H9 (cell line): ENCODE measurements around the gene CSAG1. TPM values are rescaled to one million over a fixed set of nuclear protein-coding genes. Genes with fewer than 3 reads are reported as not detected.
"Not testable (repeated sequence)": the region's sequence is repeated elsewhere in the genome, so short reads cannot be mapped to it uniquely, and the experiment has no call there.

Source experiments
- DNase-seq: peaks from one replicate; pipeline ENCODE4 v3.0.0-alpha.2; 2017
- H2AFZ ChIP-seq: one replicate; pipeline ENCODE4 v1.6.1; 2013; ENCODE audit warnings: mild to moderate bottlenecking, low read length, control low read depth, moderate library complexity
- H2AK5ac ChIP-seq: 2 replicates; pipeline ENCODE4 v1.6.1; 2013; ENCODE audit warnings: low read length, control low read depth, mixed read lengths; ENCODE audit not compliant: insufficient read length
- H2BK120ac ChIP-seq: one replicate; pipeline ENCODE4 v1.6.1; 2013; ENCODE audit warnings: low read depth, mild to moderate bottlenecking, low read length, control low read depth, inconsistent platforms; ENCODE audit not compliant: poor library complexity, severe bottlenecking
- H2BK12ac ChIP-seq: 2 replicates; pipeline ENCODE4 v1.6.1; 2013; ENCODE audit warnings: low read length, control low read depth, mixed read lengths, low read depth; ENCODE audit not compliant: insufficient read length
- H2BK15ac ChIP-seq: 2 replicates; pipeline ENCODE4 v1.6.1; 2013; ENCODE audit warnings: low read depth, low read length, control low read depth
- H2BK20ac ChIP-seq: one replicate; pipeline ENCODE4 v1.6.1; 2013; ENCODE audit warnings: low read depth, mild to moderate bottlenecking, low read length, control low read depth, inconsistent platforms; ENCODE audit not compliant: poor library complexity, severe bottlenecking
- H2BK5ac ChIP-seq: 2 replicates; pipeline ENCODE4 v1.6.1; 2013; ENCODE audit warnings: low read length, control low read depth, mixed read lengths; ENCODE audit not compliant: insufficient read length
- H3K14ac ChIP-seq: 2 replicates; pipeline ENCODE4 v1.6.1; 2013; ENCODE audit warnings: low read length, control low read depth; ENCODE audit not compliant: insufficient read depth
- H3K18ac ChIP-seq: 2 replicates; pipeline ENCODE4 v1.6.1; 2013; ENCODE audit warnings: low read depth, mild to moderate bottlenecking, mixed read lengths, low read length, control low read depth; ENCODE audit not compliant: insufficient read length
- H3K23ac ChIP-seq: 2 replicates; pipeline ENCODE4 v1.6.1; 2013; ENCODE audit warnings: low read length, control low read depth, mixed read lengths, low read depth; ENCODE audit not compliant: insufficient read length
- H3K23me2 ChIP-seq: 2 replicates; pipeline ENCODE4 v1.6.1; 2013; ENCODE audit warnings: low read depth, mild to moderate bottlenecking, mixed read lengths, low read length, control low read depth; ENCODE audit not compliant: insufficient read length, poor library complexity, severe bottlenecking
- H3K27ac ChIP-seq: 2 replicates; pipeline ENCODE4 v1.5.1; 2013; ENCODE audit warnings: low read length, control low read depth, mixed read lengths, low read depth; ENCODE audit not compliant: insufficient read length
- H3K27me3 ChIP-seq: 2 replicates; pipeline ENCODE4 v1.6.1; 2013; ENCODE audit warnings: low read length, control low read depth, inconsistent platforms; ENCODE audit not compliant: insufficient read depth
- H3K4ac ChIP-seq: 2 replicates; pipeline ENCODE4 v1.6.1; 2013; ENCODE audit warnings: low read depth, mild to moderate bottlenecking, control low read depth, inconsistent platforms, low read length, moderate library complexity
- H3K4me1 ChIP-seq: 2 replicates; pipeline ENCODE4 v1.6.1; 2013; ENCODE audit warnings: low read length, control low read depth, inconsistent platforms; ENCODE audit not compliant: insufficient read depth
- H3K4me2 ChIP-seq: 2 replicates; pipeline ENCODE4 v1.6.1; 2013; ENCODE audit warnings: low read length, control low read depth, mixed read lengths; ENCODE audit not compliant: insufficient read length, insufficient read depth
- H3K56ac ChIP-seq: 2 replicates; pipeline ENCODE4 v1.6.1; 2013; ENCODE audit warnings: low read depth, mild to moderate bottlenecking, mixed read lengths, low read length, control low read depth; ENCODE audit not compliant: insufficient read length
- H3K79me1 ChIP-seq: 2 replicates; pipeline ENCODE4 v1.6.1; 2013; ENCODE audit warnings: low read depth, mild to moderate bottlenecking, moderate library complexity, low read length, control low read depth, inconsistent platforms; ENCODE audit not compliant: insufficient read depth, poor library complexity, severe bottlenecking
- H3K79me2 ChIP-seq: 2 replicates; pipeline ENCODE4 v1.6.1; 2013; ENCODE audit warnings: low read length, control low read depth, inconsistent platforms; ENCODE audit not compliant: insufficient read depth
- H3K9ac ChIP-seq: 2 replicates; pipeline ENCODE4 v1.6.1; 2013; ENCODE audit warnings: low read length, control low read depth, mixed read lengths; ENCODE audit not compliant: insufficient read length; ENCODE audit errors: extremely low read depth
- H3K9me3 ChIP-seq: one replicate; pipeline ENCODE4 v1.6.1; 2013; ENCODE audit warnings: low read depth, low read length, inconsistent platforms; ENCODE audit not compliant: control insufficient read depth
- H3T11ph ChIP-seq: one replicate; pipeline ENCODE4 v1.6.1; 2013; ENCODE audit warnings: mild to moderate bottlenecking, low read length, control low read depth, inconsistent platforms
- H4K20me1 ChIP-seq: one replicate; pipeline ENCODE4 v1.6.1; 2013; ENCODE audit not compliant: control insufficient read depth, insufficient read length, insufficient read depth
- H4K5ac ChIP-seq: 2 replicates; pipeline ENCODE4 v1.6.1; 2013; ENCODE audit warnings: low read depth, mild to moderate bottlenecking, mixed read lengths, low read length, control low read depth; ENCODE audit not compliant: insufficient read length
- H4K8ac ChIP-seq: replicated peaks from 2 replicates; pipeline ENCODE4 v1.6.1; 2013; ENCODE audit warnings: low read length, control low read depth, mixed read lengths, low read depth; ENCODE audit not compliant: insufficient read length
- H4K91ac ChIP-seq: 2 replicates; pipeline ENCODE4 v1.6.1; 2013; ENCODE audit warnings: low read depth, mild to moderate bottlenecking, moderate library complexity, mixed read lengths, low read length, control low read depth; ENCODE audit not compliant: insufficient read length
- H3K27ac Mint-ChIP-seq, 3 experiments: 2 replicates in 2 of 3; 3 replicates in 1 of 3; pipeline ENCODE4 v1.8.0; 2020 to 2021; ENCODE audit warnings: mixed read lengths in 3 of 3, mild to moderate bottlenecking in 1 of 3, moderate library complexity in 1 of 3
- H3K27me3 Mint-ChIP-seq: 2 replicates; pipeline ENCODE4 v1.8.0; 2021; ENCODE audit warnings: low read depth, mild to moderate bottlenecking, moderate library complexity, mixed read lengths
- H3K36me3 Mint-ChIP-seq, 3 experiments: 2 replicates in 2 of 3; 3 replicates in 1 of 3; pipeline ENCODE4 v1.8.0; 2020 to 2021; ENCODE audit warnings: low read depth in 3 of 3, mixed read lengths in 3 of 3; ENCODE audit not compliant: insufficient read depth in 1 of 3
- H3K4me1 Mint-ChIP-seq, 2 experiments: 2 replicates each; pipeline ENCODE4 v1.8.0; 2020; ENCODE audit warnings: mixed read lengths in 2 of 2
- H3K4me3 Mint-ChIP-seq, 2 experiments: 2 replicates in 1 of 2; 3 replicates in 1 of 2; pipeline ENCODE4 v1.8.0; 2020 to 2021; ENCODE audit warnings: mild to moderate bottlenecking in 2 of 2, mixed read lengths in 2 of 2, moderate library complexity in 1 of 2
- H3K9me3 Mint-ChIP-seq, 2 experiments: 2 replicates in 1 of 2; 3 replicates in 1 of 2; pipeline ENCODE4 v1.8.0; 2020; ENCODE audit warnings: mild to moderate bottlenecking in 2 of 2, mixed read lengths in 2 of 2, moderate library complexity in 1 of 2
- WGBS: extraction: QIAGEN DNeasy Blood & Tissue Kit; methylation state at CpG from one replicate; pipeline ENCODE4 v1.1.7; 2013; ENCODE audit warnings: missing lambda C conversion rate, low lambda C conversion rate, mixed read lengths; ENCODE audit not compliant: insufficient read length; ENCODE audit errors: extremely low coverage; 5-methylcytosine and 5-hydroxymethylcytosine counted together
- total RNA-seq: library from RNA; stranded (reverse); gene quantifications from 2 replicates; pipeline ENCODE4 v1.2.1, GENCODE V29; 2021

CSAG1 gene
- total RNA-seq, 1 experiment from 2014 or later, result not detected

DNA sequence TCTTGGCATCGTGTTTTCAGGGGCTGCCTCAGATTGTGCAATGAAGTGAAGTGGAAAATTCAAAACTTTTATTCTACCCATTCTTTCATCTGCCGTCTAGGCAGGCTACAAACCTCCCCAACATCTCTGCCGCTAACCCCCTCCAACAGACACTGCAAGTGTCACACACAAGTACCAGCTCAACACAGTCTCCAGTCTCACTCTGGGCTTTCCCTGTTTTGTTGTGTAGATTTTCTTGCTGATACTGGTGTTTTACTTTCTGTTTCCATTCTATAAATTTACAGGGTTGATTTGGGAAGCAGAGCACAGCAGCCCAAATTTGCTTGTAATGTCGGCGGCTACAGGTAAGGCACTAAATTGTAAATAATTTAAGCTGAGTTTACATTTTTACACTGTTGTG is 21.4 kb upstream of the CSAG1 start:
- H3K79me1 ChIP-seq, H3K79me2 ChIP-seq, H3K27ac Mint-ChIP-seq, H3K4me1 Mint-ChIP-seq, H2BK120ac ChIP-seq, DNase-seq, H3K56ac ChIP-seq, H4K8ac ChIP-seq, H2BK15ac ChIP-seq, H3K4me3 Mint-ChIP-seq, H3K27ac ChIP-seq, H3K4me1 ChIP-seq, H2BK20ac ChIP-seq, H3K9me3 ChIP-seq, H3K14ac ChIP-seq, H3K18ac ChIP-seq, H3K4ac ChIP-seq, H3K27me3 Mint-ChIP-seq, H3K27me3 ChIP-seq, H4K5ac ChIP-seq, H2BK5ac ChIP-seq, H4K91ac ChIP-seq, H4K20me1 ChIP-seq, H3K9ac ChIP-seq, H3K36me3 Mint-ChIP-seq, H3T11ph ChIP-seq, H3K23ac ChIP-seq, H3K9me3 Mint-ChIP-seq, H2BK12ac ChIP-seq, H2AFZ ChIP-seq, H2AK5ac ChIP-seq, H3K4me2 ChIP-seq, H3K23me2 ChIP-seq: not testable (repeated sequence)
- no CpG with 5 or more reads among the region's 5 CpGs for WGBS

DNA sequence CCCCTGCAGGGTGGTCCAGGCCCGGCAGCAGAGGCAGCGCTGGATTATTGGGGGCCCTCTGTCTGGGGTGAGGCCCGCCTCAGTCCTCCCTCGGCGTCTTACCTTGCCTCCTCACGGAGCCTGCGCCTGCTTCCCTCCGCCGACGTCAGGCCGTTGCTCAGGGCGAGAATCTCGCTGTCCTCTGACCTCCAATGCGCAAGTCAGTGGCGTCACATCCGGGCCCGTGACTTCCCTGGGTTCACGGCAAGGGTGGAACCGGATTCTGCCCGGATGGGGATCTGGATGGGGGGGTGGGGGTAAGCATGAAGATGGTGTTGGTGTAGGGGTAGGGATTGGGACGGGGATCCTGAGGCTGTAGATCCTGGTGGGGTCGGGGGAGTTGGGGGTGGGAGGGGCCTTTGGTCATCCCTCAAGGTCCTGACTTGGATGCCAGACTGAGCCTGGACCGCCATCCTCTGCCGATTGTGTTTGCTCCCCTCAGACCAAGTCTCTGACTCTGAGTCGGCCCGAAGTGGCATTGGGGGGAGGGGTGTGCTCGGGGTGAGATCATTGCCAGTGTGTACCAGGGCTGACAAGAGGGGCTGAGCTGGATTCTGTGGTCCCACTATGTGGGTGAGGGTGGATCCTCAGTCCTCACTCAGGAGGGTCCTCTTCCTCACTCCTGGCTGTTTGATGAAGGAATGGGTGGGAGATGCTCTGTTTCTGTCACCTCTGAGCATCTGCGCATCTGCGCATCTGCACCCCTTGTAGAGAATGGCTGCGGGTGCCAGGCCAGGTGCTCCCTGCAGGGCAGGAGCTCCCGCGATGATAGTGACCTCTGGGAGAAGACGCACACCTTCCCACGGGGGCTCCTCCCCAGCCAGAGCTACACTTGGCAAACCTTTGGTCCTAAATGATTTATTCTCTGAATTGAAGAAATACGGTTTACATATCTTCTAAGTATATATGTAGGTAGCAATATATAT is 20.4 kb upstream of the CSAG1 start, which contains the start of gene MAGEA2:
TSS of gene MAGEA2 (minus strand) at position 157 of the 965 bp plus-strand sequence. CDS start 2,479 bp downstream, outside the sequence.
- H3K9ac ChIP-seq, H3T11ph ChIP-seq, H3K14ac ChIP-seq, H3K4ac ChIP-seq, H2BK20ac ChIP-seq, H2AFZ ChIP-seq, H2AK5ac ChIP-seq, H3K23me2 ChIP-seq, H4K5ac ChIP-seq, DNase-seq, H3K9me3 ChIP-seq, H3K56ac ChIP-seq, H2BK120ac ChIP-seq, H3K79me2 ChIP-seq, H4K91ac ChIP-seq, H4K20me1 ChIP-seq, H3K9me3 Mint-ChIP-seq, H3K27me3 ChIP-seq, H3K4me3 Mint-ChIP-seq, H2BK15ac ChIP-seq, H3K36me3 Mint-ChIP-seq, H2BK5ac ChIP-seq, H3K18ac ChIP-seq, H3K27ac Mint-ChIP-seq, H3K4me1 ChIP-seq, H3K79me1 ChIP-seq, H3K4me1 Mint-ChIP-seq, H4K8ac ChIP-seq, H2BK12ac ChIP-seq, H3K27me3 Mint-ChIP-seq, H3K4me2 ChIP-seq, H3K27ac ChIP-seq, H3K23ac ChIP-seq: not testable (repeated sequence)
- WGBS, result no CpG with 5 or more reads among the region's 35 CpGs
